Colonic mucosa (tissue), 4 donors: ENCODE data around the gene PLSCR1. TPM values are rescaled to one million over a fixed set of nuclear protein-coding genes. Genes with fewer than 3 reads are reported as not detected.

Experiments
- DNase-seq: peaks from one replicate; pipeline ENCODE4 v3.0.0-alpha.2; 2020
- H3K27ac ChIP-seq: fragments of 200-600 bp; one replicate; pipeline ENCODE4 v1.8.0; 2021
- H3K27me3 ChIP-seq: fragments of 200-600 bp; one replicate; pipeline ENCODE4 v1.8.0; 2021
- H3K36me3 ChIP-seq: fragments of 200-600 bp; one replicate; pipeline ENCODE4 v1.8.0; 2021
- H3K4me1 ChIP-seq: fragments of 200-600 bp; one replicate; pipeline ENCODE4 v1.8.0; 2021; ENCODE audit warnings: mild to moderate bottlenecking
- H3K4me3 ChIP-seq: fragments of 200-600 bp; one replicate; pipeline ENCODE4 v1.8.0; 2021
- H3K9ac ChIP-seq, 2 donors: one replicate each; pipeline ENCODE4 v1.7.0; 2013; ENCODE audit warnings: control low read depth in 2 of 2, low read depth in 2 of 2, low read length in 2 of 2
- H3K9me3 ChIP-seq: fragments of 200-600 bp; one replicate; pipeline ENCODE4 v1.8.0; 2021
- CTCF ChIP-seq: fragments of 200-600 bp; IDR thresholded peaks from one replicate; pipeline ENCODE4 v1.8.0; 2022; ENCODE audit warnings: antibody characterized with exemption, mild to moderate bottlenecking
- intact Hi-C: fragments of 100-400 bp; cut with DNase I; formaldehyde crosslinking; loops from one replicate; pipeline ENCODE4 v1.14.1; 2022
- total RNA-seq, 2 donors: library from RNA; stranded (reverse); fragmentation: NEBNext Ultra II Directional in 1 of 2; extraction: Animal tissue kit (Norgen Biotek cat#: 25700) in 1 of 2; gene quantifications; one replicate each; pipeline ENCODE4 v1.2.1, GENCODE V29; 2021
- donor health status: healthy.
- donor health status: DM: no; HTN: no; CAD: no.
- donor health status: DM: no; HTN: no; CAD: no.

The PLSCR1 gene
- total RNA-seq = 100 to 1,000 TPM in 1 of 2 donors, 10 to 100 TPM in 1; 99.0 to 180 TPM

GRCh38 chr3:146544002-146544928 lies at the start of gene PLSCR1:
Gene PLSCR1 (minus strand): TSS chr3:146544607. CDS start chr3:146536552, 8,055 bp downstream.
- no peaks in the 10 kb centered on the region for H3K4me1 ChIP-seq
- H3K9ac ChIP-seq = peak within 1 kb of the TSS; percentile 89 to 95
- DNase-seq = peak; percentile 96
- H3K9me3 ChIP-seq = no peaks in the 10 kb centered on the region
- no peaks in the 10 kb centered on the region for H3K36me3 ChIP-seq
- intact Hi-C loops = no loop called here
- peak within 1 kb of the TSS; percentile 66 for H3K4me3 ChIP-seq
- H3K27me3 ChIP-seq = no peaks in the 10 kb centered on the region
- no peak for TF ChIP-seq CTCF
- H3K27ac ChIP-seq = peak within 1 kb of the TSS; percentile 98

- Histone ChIP-seq H3K4me3 (no peak overlapping the region), H3K36me3 (no peaks in the 10 kb centered on the region), H3K27ac (no peak overlapping the region), H3K9ac (no peak overlapping the region), H3K9me3 (no peaks in the 10 kb centered on the region), H3K4me1 (no peaks in the 10 kb centered on the region), H3K27me3 (no peaks in the 10 kb centered on the region)
- intact Hi-C loops = no loop called here
- no peak for TF ChIP-seq CTCF
- no peak for DNase-seq
These were observed 49.4 kb upstream of the PLSCR1 start for GRCh38 chr3:146593776-146594175.

- Histone ChIP-seq H3K9ac (no peak overlapping the region), H3K27ac (no peak overlapping the region), H3K36me3 (no peaks in the 10 kb centered on the region), H3K27me3 (no peaks in the 10 kb centered on the region), H3K4me1 (no peaks in the 10 kb centered on the region), H3K9me3 (no peaks in the 10 kb centered on the region), H3K4me3 (no peak overlapping the region)
- DNase-seq = no peak
- no peak for TF ChIP-seq CTCF
- intact Hi-C loops = no loop called here
These were observed 46.1 kb upstream of the PLSCR1 start for GRCh38 chr3:146590521-146590920.

GRCh38 chr3:146589899-146590508 lies 45.6 kb upstream of the PLSCR1 start:
- Histone ChIP-seq H3K27me3 (no peaks in the 10 kb centered on the region), H3K9ac (no peak overlapping the region), H3K4me1 (no peaks in the 10 kb centered on the region), H3K9me3 (no peaks in the 10 kb centered on the region), H3K27ac (no peak overlapping the region), H3K36me3 (no peaks in the 10 kb centered on the region), H3K4me3 (no peak overlapping the region)
- intact Hi-C loops = loop anchor here (10.0 kb wide), 1 partner anchor 385 kb away; no protein-coding TSS in a partner anchor
- peak; percentile 42 for TF ChIP-seq CTCF
- peak; percentile 29 for DNase-seq

GRCh38 chr3:146585156-146585555 lies 40.7 kb upstream of the PLSCR1 start:
- no peak for DNase-seq
- Histone ChIP-seq H3K36me3 (no peaks in the 10 kb centered on the region), H3K27ac (no peak overlapping the region), H3K4me3 (no peak overlapping the region), H3K27me3 (no peaks in the 10 kb centered on the region), H3K9ac (no peak overlapping the region), H3K4me1 (no peaks in the 10 kb centered on the region), H3K9me3 (no peaks in the 10 kb centered on the region)
- intact Hi-C loops = loop anchor here (10.0 kb wide), 1 partner anchor 380 kb away; no protein-coding TSS in a partner anchor
- TF ChIP-seq CTCF = no peak
